B cell (primary cell): ENCODE data around the gene ANKFY1. TPM values are rescaled to one million over a fixed set of nuclear protein-coding genes. Genes with fewer than 3 reads are reported as not detected.

Experiments used
- ATAC-seq: fragments of 200-7000 bp; cut with Tn5 transposase; one replicate; pipeline ENCODE4 v1.10.0; 2021; ENCODE audit warnings: low read depth, mild to moderate bottlenecking, moderate number of reproducible peaks, moderate library complexity
- CTCF ChIA-PET: fragments of 350-600 bp; sonication (Branson Sonifier 250); formaldehyde crosslinking; loops from one replicate; lab custom pipeline; 2021; ENCODE audit warnings: antibody characterized with exemption, inconsistent platforms; lab: Charles Lee
- POLR2A ChIA-PET: fragments of 350-600 bp; sonication (Branson Sonifier 250); formaldehyde crosslinking; loops from one replicate; lab custom pipeline; 2021; ENCODE audit warnings: antibody characterized with exemption; lab: Charles Lee
- DNase-seq: peaks from one replicate; pipeline ENCODE4 v3.0.0; 2013
- H2AFZ ChIP-seq: 2 replicates; pipeline ENCODE4 v1.6.1; 2012; ENCODE audit warnings: mild to moderate bottlenecking, low read depth, low read length; ENCODE audit not compliant: insufficient read depth, poor library complexity, severe bottlenecking
- H3K27ac ChIP-seq, 2 donors: 1 replicate in 1 of 2; 2 replicates in 1 of 2; pipeline ENCODE4 v1.5.1; 2012 to 2013; ENCODE audit warnings: low read length in 2 of 2, mild to moderate bottlenecking in 2 of 2, moderate library complexity in 1 of 2
- H3K27me3 ChIP-seq, 4 experiments: fragments of 200-600 bp in 1 of 4; sonication (generic) in 1 of 4; replicated peaks in 1 of 4; 1 replicate in 2 of 4; 2 replicates in 2 of 4; pipeline versions ENCODE4 v1.6.1 to v1.7.0; 2013 to 2016; ENCODE audit warnings: low read length in 3 of 4, mild to moderate bottlenecking in 2 of 4, mixed read lengths in 1 of 4, moderate library complexity in 1 of 4; ENCODE audit not compliant: insufficient read depth in 4 of 4, control insufficient read depth in 3 of 4; ENCODE audit errors: control extremely low read depth in 1 of 4
- H3K36me3 ChIP-seq, 2 experiments: replicated peaks in 1 of 2; 1 replicate in 1 of 2; 2 replicates in 1 of 2; pipeline versions ENCODE4 v1.6.1 to v1.7.1; 2013; ENCODE audit warnings: low read length in 1 of 2; ENCODE audit not compliant: insufficient read depth in 2 of 2, control insufficient read depth in 1 of 2; ENCODE audit errors: control extremely low read depth in 1 of 2, extremely low read depth in 1 of 2
- H3K4me1 ChIP-seq, 2 donors: fragments of 200-600 bp in 1 of 2; sonication (generic) in 1 of 2; 1 replicate in 1 of 2; 2 replicates in 1 of 2; pipeline versions ENCODE4 v1.5.1 to v1.6.1; 2013 to 2017; ENCODE audit warnings: low read length in 2 of 2; ENCODE audit not compliant: control insufficient read depth in 2 of 2, insufficient read depth in 2 of 2
- H3K4me2 ChIP-seq: replicated peaks from 2 replicates; pipeline ENCODE3; 2012; ENCODE audit warnings: mild to moderate bottlenecking, low read depth, low read length; ENCODE audit not compliant: poor library complexity, severe bottlenecking
- H3K4me3 ChIP-seq, 5 experiments: fragments of 200-600 bp in 1 of 5; sonication (generic) in 1 of 5; 1 replicate in 3 of 5; 2 replicates in 2 of 5; pipeline versions ENCODE4 v1.5.1 to v1.7.0; 2011 to 2016; ENCODE audit warnings: low read length in 4 of 5, mild to moderate bottlenecking in 4 of 5, low read depth in 2 of 5, control low read depth in 1 of 5, moderate library complexity in 1 of 5; ENCODE audit not compliant: insufficient read depth in 1 of 5; ENCODE audit errors: control extremely low read depth in 1 of 5, extremely low read depth in 1 of 5
- H3K79me2 ChIP-seq: fragments of 200-600 bp; sonication (generic); one replicate; pipeline ENCODE4 v1.6.0; 2016; ENCODE audit warnings: low read length; ENCODE audit not compliant: control insufficient read depth, insufficient read depth
- H3K9ac ChIP-seq: fragments of 200-600 bp; sonication (generic); 2 replicates; pipeline ENCODE4 v1.6.1; 2017; ENCODE audit warnings: mild to moderate bottlenecking, low read length, moderate library complexity
- H3K9me3 ChIP-seq, 3 donors: one replicate each; pipeline versions ENCODE4 v1.6.1 to v1.7.1; 2013; ENCODE audit warnings: low read length in 2 of 3; ENCODE audit not compliant: control insufficient read depth in 2 of 3, insufficient read depth in 1 of 3; ENCODE audit errors: control extremely low read depth in 1 of 3
- H4K20me1 ChIP-seq: 2 replicates; pipeline ENCODE4 v1.6.0; 2012; ENCODE audit warnings: mild to moderate bottlenecking, low read length; ENCODE audit not compliant: insufficient read depth, control insufficient read depth, poor library complexity, severe bottlenecking
- H3K27ac Mint-ChIP-seq: one replicate; pipeline ENCODE4 v1.8.0; 2021; ENCODE audit warnings: mixed read lengths
- H3K27me3 Mint-ChIP-seq: one replicate; pipeline ENCODE4 v1.8.0; 2021; ENCODE audit warnings: mixed read lengths
- H3K4me1 Mint-ChIP-seq: one replicate; pipeline ENCODE4 v1.8.0; 2021; ENCODE audit warnings: mixed read lengths
- H3K4me3 Mint-ChIP-seq: one replicate; pipeline ENCODE4 v1.8.0; 2021; ENCODE audit warnings: mixed read lengths
- H3K9me3 Mint-ChIP-seq: one replicate; pipeline ENCODE4 v1.8.0; 2022; ENCODE audit warnings: mixed read lengths; ENCODE audit not compliant: insufficient read depth
- EZH2 ChIP-seq: IDR thresholded peaks from 2 replicates; pipeline ENCODE4 v1.6.1; 2012; ENCODE audit warnings: borderline replicate concordance, low read depth, mild to moderate bottlenecking, moderate library complexity, low read length; ENCODE audit not compliant: insufficient read depth, poor library complexity, severe bottlenecking
- WGBS: methylation state at CpG from one replicate; pipeline ENCODE4 v1.1.5; 2013; ENCODE audit warnings: missing lambda C conversion rate; ENCODE audit not compliant: insufficient coverage; 5-methylcytosine and 5-hydroxymethylcytosine counted together
- intact Hi-C: fragments of 100-400 bp; cut with micrococcal nuclease; formaldehyde crosslinking; loops from one replicate; pipeline ENCODE4 v1.10.0; 2022
- polyA plus RNA-seq: library from polyadenylated mRNA; depleted of rRNA; stranded (reverse); fragments of >200 nt; gene quantifications from 2 replicates; pipeline ENCODE4 v1.2.3, GENCODE V29; 2012
- total RNA-seq, 2 donors: library from RNA; stranded (reverse); fragments of 120-200 nt in 1 of 2; gene quantifications; 1 replicate in 1 of 2; 2 replicates in 1 of 2; pipeline versions ENCODE4 v1.2.3 to v1.2.4, GENCODE V29; 2013 to 2022
- TF ChIP-seq, protein P1 (sequence below): fragments of 200-600 bp; IDR thresholded peaks from one replicate; pipeline ENCODE4 v1.8.0; 2022; ENCODE audit warnings: antibody characterized with exemption, mild to moderate bottlenecking

Gene ANKFY1
- total and polyA plus RNA-seq, 2 donors (not counting 1 experiment from before 2014, with no cell fraction given): 23.1 to 63.9 TPM

DNA sequence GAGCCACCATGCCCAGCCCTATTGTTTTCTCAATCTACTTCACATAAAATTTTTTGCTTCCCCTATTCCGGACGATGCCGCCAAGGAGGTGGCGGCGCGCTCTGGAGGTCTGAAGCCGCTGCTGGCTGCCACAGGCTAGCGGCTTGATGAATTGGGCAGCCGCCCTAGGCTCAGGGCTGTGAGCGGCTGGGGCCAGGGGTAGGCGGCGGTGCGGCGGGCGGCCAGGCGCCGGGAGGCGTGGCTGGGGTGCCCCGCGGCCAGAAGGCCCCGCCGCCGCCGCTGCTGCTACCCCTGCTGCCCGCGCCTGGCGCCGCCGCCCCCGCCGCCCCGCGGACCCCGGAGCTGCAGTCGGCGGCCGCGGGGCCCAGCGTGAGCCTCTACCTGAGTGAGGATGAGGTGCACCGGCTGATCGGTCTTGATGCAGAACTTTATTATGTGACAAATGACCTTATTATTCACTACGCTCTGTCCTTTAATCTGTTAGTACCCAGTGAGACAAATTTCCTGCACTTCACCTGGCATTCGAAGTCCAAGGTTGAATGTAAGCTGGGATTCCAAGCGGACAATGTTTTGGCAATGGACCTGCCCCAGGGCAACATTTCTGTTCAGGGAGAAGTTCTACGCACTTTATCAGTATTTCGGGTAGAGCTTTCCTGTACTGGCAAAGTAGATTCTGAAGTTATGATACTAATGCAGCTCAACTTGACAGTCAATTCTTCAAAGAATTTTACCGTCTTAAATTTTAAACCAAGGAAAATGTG lies 41.7 kb downstream of the ANKFY1 start:
- Mint-ChIP-seq H3K4me3 (no peak overlapping the region), H3K27ac (no peak overlapping the region), H3K27me3 (no peaks in the 10 kb centered on the region), H3K9me3 (no peaks in the 10 kb centered on the region), H3K4me1 (no peaks in the 10 kb centered on the region)
- ATAC-seq: no peak
- Histone ChIP-seq H2AFZ (no peak overlapping the region), H3K9ac (no peak overlapping the region), H3K4me2 (no peak overlapping the region), H3K4me3 (no peak overlapping the region), H3K9me3 (peaks cover 0 to 3% (median 0%) of the 10 kb centered on the region in 3 donors), H3K27ac (no peak overlapping the region), H3K36me3 (peaks cover 0 to 18% of the 10 kb centered on the region in 2 experiments), H3K4me1 (no peaks in the 10 kb centered on the region), H4K20me1 (no peaks in the 10 kb centered on the region), H3K27me3 (no peaks in the 10 kb centered on the region), H3K79me2 (no peaks in the 10 kb centered on the region)
- CTCF ChIA-PET: interaction anchor here (0.5 kb wide), 1 partner anchor 1732 kb away, joined by 3 read pairs; no protein-coding TSS in a partner anchor
- no peak for DNase-seq
- TF ChIP-seq, protein P1, sequence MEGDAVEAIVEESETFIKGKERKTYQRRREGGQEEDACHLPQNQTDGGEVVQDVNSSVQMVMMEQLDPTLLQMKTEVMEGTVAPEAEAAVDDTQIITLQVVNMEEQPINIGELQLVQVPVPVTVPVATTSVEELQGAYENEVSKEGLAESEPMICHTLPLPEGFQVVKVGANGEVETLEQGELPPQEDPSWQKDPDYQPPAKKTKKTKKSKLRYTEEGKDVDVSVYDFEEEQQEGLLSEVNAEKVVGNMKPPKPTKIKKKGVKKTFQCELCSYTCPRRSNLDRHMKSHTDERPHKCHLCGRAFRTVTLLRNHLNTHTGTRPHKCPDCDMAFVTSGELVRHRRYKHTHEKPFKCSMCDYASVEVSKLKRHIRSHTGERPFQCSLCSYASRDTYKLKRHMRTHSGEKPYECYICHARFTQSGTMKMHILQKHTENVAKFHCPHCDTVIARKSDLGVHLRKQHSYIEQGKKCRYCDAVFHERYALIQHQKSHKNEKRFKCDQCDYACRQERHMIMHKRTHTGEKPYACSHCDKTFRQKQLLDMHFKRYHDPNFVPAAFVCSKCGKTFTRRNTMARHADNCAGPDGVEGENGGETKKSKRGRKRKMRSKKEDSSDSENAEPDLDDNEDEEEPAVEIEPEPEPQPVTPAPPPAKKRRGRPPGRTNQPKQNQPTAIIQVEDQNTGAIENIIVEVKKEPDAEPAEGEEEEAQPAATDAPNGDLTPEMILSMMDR: no peak
- no peak for TF ChIP-seq EZH2
- POLR2A ChIA-PET: interaction anchor here (0.5 kb wide), 1 partner anchor 219 kb away, joined by 7 read pairs; no protein-coding TSS in a partner anchor
- intact Hi-C loops: no loop called here
- WGBS: 96% methylated on average over 42 of the region's 47 CpGs

DNA sequence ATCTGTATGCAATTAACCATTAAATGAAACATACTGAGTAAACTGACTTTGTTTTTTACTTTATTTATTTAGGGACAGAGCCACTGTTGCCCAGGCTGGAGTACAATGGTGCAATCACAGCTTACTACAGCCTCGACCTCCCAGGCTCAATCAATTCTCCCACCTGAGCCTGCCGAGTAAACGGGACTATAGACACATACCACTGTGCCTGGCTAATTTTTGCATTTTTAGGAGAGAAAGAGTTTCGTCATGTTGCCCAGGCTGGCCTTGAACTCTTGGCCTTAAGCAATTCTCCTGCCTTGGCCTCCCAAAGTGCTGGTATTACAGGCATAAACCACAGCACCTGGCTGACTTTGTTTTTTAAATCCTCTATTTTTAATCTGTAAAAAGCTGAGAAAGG lies 42.6 kb downstream of the ANKFY1 start:
- peaks cover 0 to 26% of the 10 kb centered on the region in 2 experiments for H3K36me3 ChIP-seq
- no peak overlapping the region for H3K27ac Mint-ChIP-seq
- H3K27me3 Mint-ChIP-seq: no peaks in the 10 kb centered on the region
- peaks cover 0 to 3% (median 0%) of the 10 kb centered on the region in 3 donors for H3K9me3 ChIP-seq
- H3K4me3 Mint-ChIP-seq: no peak overlapping the region
- H3K4me1 Mint-ChIP-seq: peaks cover 3% of the 10 kb centered on the region
- no peak overlapping the region for H3K4me3 ChIP-seq
- ChIA-PET CTCF (no interaction called here), POLR2A (no interaction called here)
- H2AFZ ChIP-seq: no peak overlapping the region
- no peak overlapping the region for H3K4me2 ChIP-seq
- H3K4me1 ChIP-seq: no peaks in the 10 kb centered on the region
- no peaks in the 10 kb centered on the region for H3K27me3 ChIP-seq
- TF ChIP-seq, protein P1: no peak
- no peak for TF ChIP-seq EZH2
- intact Hi-C loops: no loop called here
- no peak overlapping the region for H3K27ac ChIP-seq
- no peaks in the 10 kb centered on the region for H3K79me2 ChIP-seq
- H4K20me1 ChIP-seq: no peaks in the 10 kb centered on the region
- no peaks in the 10 kb centered on the region for H3K9me3 Mint-ChIP-seq
- ATAC-seq (no peak), DNase-seq (no peak)
- H3K9ac ChIP-seq: no peak overlapping the region
- WGBS: 95% methylated on average over 4 of the region's 4 CpGs
